Stimulated activated CD4-positive, alpha-beta T cell treated with anti-CD3 and anti-CD28 coated beads, Interleukin-15, amount 100 ng/mL, for 1 hour (primary cell): ENCODE results near the gene POMC.
"Not testable (repeated sequence)": the region's sequence is repeated elsewhere in the genome, so short reads cannot be mapped to it uniquely, and the experiment has no call there.

ENCODE experiments used
- DNase-seq, 2 donors: peaks; one replicate each; pipeline ENCODE4 v3.0.0-alpha.2; 2020; ENCODE audit warnings: low read depth in 1 of 2, low spot score in 1 of 2

The POMC gene

GRCh38 chr2:25176541-25177181, 8.3 kb upstream of the POMC start:
- no peak for DNase-seq

- no peak for DNase-seq
Measured at GRCh38 chr2:25176138-25176537, 7.8 kb upstream of the POMC start.

DNA sequence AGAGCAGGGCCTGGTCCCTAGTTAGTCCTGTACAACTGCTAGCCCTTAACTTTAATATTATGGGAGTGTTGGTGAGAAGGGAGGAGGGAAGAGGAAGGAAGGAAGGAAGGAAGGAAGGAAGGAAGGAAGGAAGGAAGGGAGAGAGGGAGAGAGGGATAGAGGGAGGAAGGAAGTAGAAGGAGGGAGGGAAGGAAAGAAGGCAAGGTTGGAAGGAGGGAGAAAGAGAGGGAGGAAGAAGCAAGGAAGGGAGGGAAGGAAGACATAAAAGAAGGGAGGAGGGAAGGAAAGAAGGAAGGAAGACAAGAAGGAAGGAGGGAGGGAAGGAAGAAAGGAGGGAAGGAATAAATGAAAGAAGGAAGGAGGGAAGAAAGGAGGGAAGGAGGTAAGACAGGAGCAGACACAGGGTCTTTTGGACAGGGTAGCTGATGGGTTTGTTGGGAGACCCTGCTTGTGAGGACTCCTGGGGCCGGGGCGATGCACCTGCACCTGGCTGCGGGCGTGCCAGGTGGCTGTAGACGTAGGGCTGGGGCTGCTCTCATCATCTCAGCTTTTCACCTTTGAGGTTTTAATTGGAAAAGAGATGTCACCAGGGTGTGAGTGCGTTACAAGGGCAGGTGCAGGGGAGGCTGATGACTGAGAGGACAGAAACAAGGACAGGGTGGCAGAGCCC, 5.9 kb upstream of the POMC start:
- DNase-seq, result no peak

GRCh38 chr2:25173719-25174118, 5.3 kb upstream of the POMC start:
- DNase-seq, result no peak

DNA sequence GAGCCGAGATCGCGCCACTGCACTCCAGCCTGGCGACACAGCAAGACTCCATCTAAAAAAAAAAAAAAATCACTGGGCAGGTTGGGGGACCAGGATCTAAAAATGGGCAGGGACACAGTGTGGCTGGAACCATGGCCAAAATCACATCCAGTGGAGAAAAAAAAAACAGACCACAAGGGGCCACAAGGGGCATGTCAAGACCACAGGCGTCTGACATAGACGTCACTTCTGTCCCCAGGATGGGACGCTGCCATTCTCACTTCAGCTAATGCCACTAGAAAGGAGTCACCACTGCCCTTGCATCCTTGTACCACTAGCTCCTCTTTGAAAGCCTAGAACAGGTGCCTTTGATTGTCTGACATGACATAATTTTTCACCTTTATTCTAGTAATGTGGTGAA, 2.5 kb upstream of the POMC start:
- DNase-seq, result no peak

GRCh38 chr2:25169073-25169470, 692 bp upstream of the POMC start:
- no peak for DNase-seq

GRCh38 chr2:25165992-25166875, 2.1 kb downstream of the POMC start:
- peak in 1 of 2 donors; percentile 20 for DNase-seq

DNA sequence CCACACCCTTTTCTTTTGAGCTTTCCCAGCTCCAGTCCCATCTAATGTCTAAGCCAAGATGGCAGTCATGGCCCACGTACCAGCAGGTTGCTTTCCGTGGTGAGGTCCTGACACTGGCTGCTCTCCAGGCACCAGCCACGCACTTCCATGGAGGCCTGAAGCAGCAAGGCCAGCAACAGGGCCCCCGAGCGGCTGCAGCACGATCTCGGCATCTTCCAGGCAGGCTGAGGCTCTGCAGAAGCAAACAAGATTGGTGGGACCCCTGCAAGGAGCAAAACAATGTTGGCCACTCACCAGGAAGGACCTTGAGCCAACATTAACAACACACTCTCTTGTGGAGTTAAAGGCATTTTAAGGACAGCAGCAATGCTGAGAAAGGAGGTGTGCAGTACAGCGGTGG, 3.8 kb downstream of the POMC start:
- no peak for DNase-seq

DNA sequence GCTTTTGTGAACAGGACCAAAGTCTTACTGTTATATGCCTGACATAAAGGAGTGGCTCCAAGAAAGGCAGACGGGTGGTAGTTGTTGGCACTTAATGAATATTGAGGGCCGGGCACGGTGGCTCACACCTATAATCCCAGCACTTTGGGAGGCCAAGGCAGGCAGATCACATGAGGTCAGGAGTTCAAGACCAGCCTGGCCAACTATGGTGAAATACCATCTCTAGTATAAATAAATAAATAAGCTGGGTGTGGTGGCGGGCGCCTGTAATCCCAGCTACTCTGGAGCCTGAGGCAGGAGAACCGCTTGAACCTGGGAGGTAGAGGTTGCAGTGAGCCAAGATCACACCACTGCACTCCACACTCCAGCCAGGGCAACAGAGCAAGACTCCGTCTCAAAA, 6.3 kb downstream of the POMC start:
- DNase-seq, result not testable (repeated sequence)

DNA sequence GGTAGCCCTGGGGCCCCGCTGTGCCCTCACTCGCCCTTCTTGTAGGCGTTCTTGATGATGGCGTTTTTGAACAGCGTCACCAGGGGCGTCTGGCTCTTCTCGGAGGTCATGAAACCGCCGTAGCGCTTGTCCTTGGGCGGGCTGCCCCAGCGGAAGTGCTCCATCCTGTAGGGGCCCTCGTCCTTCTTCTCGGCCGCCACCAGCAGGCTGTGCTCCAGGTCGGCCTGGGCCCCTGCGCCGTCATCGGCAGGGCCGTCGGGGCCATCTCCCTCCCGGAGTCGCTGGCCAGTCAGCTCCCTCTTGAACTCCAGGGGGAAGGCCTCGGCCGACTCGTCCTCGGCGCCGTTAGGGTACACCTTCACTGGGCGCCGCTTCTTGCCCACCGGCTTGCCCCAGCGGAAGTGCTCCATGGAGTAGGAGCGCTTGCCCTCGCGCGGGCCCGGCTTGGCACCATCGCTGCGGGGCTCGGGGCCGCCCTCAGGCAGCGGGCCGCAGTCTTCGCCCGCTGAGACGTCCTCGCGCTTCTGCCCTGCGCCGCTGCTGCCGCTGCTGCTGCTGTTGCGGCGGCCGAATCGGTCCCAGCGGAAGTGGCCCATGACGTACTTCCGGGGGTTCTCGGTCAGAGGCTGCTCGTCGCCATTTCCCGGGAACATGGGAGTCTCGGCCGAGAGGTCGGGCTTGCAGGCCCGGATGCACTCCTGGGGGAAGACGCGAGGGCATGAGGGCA, 7.2 kb downstream of the POMC start:
- DNase-seq, result peak; percentile 31 to 57

GRCh38 chr2:25160376-25160775, 8.0 kb downstream of the POMC start:
- no peak for DNase-seq

DNA sequence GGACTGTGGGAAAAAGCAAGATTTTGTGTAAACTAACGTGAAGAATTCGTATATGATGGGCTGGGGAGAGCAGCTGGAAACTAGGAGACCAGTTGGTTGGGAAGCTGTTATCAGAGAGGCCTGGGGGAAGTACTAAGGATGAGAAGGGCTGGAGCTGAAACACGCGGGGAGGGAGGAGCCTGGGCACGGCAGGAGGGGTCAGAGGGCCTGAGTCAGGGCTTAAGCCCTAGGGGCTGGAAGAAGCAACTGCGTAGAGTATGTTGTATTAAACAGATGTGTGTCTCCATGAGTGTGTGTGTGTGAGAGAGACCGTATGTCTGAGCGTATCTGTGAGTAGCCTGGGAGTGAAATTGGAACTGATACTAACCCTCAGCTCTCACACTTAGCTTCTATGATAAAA, 8.4 kb downstream of the POMC start:
- no peak for DNase-seq

DNA sequence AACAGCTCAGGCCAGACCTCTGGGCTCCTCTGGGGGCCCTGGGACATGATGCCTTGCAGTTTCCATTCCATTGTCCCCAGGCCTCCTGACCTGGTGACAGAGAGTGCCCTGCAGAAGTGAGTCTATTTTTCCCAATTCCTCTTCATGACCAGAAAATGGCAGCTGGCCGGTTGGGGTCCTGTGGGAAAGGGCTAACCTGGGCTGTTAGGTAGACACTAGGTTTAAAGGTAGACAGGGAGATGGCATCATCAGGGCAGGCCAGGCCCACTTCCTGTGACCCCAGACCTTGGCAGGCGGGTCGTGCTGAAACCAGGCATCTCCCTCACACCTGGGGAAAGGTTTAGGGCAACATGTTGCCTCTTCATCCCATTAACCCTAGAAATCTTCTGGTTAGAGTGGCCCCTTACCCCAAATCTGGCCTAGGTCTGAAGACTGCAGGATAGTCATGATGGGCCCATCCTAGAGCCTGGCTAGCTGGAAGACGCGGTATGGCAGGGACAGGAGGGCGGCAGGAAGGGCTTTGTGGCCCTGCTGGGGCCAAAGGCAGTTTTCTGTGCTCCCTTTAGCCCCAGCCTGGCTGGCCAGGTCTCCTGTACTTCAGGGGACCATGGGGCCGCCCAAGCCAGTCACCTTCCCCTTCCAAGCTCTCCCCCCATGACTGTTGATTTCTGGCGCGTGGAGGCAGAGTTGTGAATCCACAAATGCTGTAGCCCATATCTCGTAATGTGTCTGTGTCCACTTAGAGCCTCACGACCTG, 10.1 kb downstream of the POMC start:
- DNase-seq, result no peak

DNA sequence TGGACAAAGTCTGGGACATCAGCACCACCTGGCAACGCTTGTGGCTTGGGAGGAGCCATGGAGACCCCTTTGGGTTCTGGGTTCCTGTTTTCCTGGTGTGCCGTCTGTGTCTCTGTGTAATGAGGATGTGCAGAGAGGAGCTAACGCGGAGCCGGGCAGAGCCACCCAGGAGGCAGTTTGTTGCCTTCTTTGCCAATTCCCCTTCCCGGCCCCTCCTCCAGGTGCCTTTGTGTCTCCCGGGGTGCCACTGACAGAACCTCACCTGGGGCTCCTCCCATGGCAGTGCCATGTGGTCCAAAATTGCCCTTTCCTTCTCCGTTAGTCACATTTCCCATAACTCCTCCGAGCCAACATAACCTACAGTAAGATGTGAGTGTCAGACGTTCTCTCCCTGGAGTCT, 13.0 kb downstream of the POMC start:
- DNase-seq, result no peak

DNA sequence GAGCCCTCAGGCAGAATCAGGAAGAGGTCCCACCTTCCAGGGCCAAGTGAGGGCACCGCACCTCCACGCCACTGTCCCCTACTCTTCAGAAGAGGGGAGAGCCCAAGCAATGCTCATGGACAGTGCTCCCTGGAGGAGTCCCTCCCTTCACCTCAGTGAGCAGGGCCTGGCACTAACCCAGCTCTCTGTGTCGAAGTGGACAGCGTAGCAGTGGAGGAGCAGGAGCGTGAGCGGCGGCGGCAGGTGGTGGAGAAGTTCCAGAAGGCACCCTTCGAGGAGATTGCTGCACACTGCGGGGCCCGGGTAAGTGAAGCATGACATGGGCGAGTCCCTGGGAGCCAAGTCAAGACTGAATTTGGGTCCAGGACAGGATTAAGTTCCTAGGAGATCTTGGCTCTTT, 16.7 kb downstream of the POMC start:
- DNase-seq, result no peak

DNA sequence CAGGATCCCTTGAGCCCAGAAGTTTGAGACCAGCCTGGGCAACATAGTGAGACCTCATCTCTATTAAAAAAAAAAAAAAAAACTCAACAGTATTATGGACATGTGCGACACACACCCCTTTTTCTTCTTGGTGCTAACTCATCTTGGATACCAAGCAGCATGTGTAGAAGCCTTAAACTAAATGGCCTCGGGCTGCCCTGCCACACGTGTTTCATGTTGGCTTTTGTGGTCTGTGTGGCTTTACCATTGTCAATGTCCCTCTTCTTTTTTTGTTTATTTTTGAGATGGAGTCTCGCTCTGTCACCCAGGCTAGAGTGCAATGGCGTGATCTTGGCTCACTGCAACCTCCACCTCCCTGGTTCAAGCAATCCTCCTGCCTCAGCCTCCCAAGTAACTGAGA, 17.4 kb downstream of the POMC start:
- DNase-seq, result not testable (repeated sequence)

- no peak for DNase-seq
Measured at GRCh38 chr2:25149646-25150045, 18.7 kb downstream of the POMC start.

DNA sequence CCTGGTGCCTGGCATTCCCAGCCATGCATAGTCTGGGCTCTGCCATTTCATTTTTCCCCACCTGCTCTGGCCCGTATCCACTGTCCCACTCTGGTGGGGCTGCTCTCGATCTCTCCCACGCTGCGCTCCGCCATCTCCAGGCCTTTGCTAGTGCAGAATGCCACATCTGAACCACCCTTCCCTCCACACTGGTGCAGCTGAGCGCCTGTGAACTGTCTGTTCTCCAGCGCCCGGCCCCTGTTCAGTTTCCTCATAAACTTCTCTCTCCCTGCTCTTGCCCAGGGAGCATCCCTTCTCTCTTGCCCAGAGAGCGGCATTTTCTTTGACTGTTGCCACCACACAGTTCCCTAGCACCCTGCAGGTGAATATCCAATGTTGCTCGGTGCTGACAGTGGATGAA, 21.5 kb downstream of the POMC start:
- DNase-seq, result no peak

DNA sequence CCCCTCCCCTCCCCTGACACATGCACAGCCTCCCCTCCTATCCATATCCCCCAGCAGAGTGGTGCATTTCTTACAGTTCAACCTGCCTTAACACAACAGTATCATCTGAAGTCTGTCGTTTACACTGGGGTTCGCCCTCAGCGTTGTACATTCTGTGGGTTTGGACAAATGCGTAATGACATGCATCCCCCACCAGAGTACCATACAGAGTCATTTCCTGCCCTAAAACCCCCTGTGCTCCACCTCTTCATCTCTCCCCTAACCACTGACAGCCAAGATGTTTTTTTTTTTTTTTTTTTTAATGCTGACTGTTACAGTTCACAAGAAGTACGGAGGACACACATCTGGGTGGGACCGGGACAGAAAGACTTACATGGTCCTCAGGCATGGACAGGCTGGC, 22.6 kb downstream of the POMC start:
- no peak for DNase-seq

- DNase-seq, result no peak
Measured at GRCh38 chr2:25141120-25141519, 27.3 kb downstream of the POMC start.

GRCh38 chr2:25140535-25140934, 27.8 kb downstream of the POMC start:
- DNase-seq, result not testable (repeated sequence)
